ENCODE measurements around the gene HBS1L. TPM values are rescaled to one million over a fixed set of nuclear protein-coding genes. Genes with fewer than 3 reads are reported as not detected.

Gene HBS1L
- total and polyA plus RNA-seq, 10 of the 15 experiments (the other 5 are each of a cell fraction or from before 2014, with no cell fraction given), result 58.7 to 142 (median 78.8) TPM

GRCh38 chr6:134980846-134981245 lies 73.8 kb downstream of the HBS1L start:
- DNase-seq (ENCODE audit: low read depth, low spot score) (no peak), FAIRE-seq (no peak), ATAC-seq (no peak)
- intact Hi-C loops (cut with micrococcal nuclease; ENCODE audit: unreplicated experiment), result no loop called here
- Histone ChIP-seq H2AFZ (ENCODE audit: control insufficient read depth, low read depth, low read length) (no peak overlapping the region), H3K27ac (ENCODE audit: control insufficient read depth, insufficient read depth) (no peak overlapping the region), H3K4me1 (ENCODE audit: control insufficient read depth, insufficient read depth, low read length) (peaks cover 12% of the 10 kb centered on the region; the same call in 1 of the 2 replicates), H3K4me2 (ENCODE audit: control insufficient read depth, insufficient read depth) (no peak overlapping the region), H4K20me1 (ENCODE audit: control insufficient read depth, insufficient read depth) (no peaks in the 10 kb centered on the region), H3K36me3 (ENCODE audit: control insufficient read depth in 2 of 2, insufficient read depth in 2 of 2, low read length in 1 of 2) (peaks cover 2 to 17% of the 10 kb centered on the region in 2 experiments), H3K4me3 (no peak overlapping the region), H3K27me3 (replicated peaks in 1 of 2; ENCODE audit: control insufficient read depth in 2 of 2, insufficient read depth in 2 of 2, low read length in 1 of 2) (no peaks in the 10 kb centered on the region), H3K9me3 (replicated peaks; ENCODE audit: control insufficient read depth, insufficient read depth, low read length) (no peaks in the 10 kb centered on the region), H3K79me2 (ENCODE audit: control insufficient read depth, insufficient read depth, low read length) (no peaks in the 10 kb centered on the region), H3K9ac (ENCODE audit: control insufficient read depth, insufficient read depth, low read length) (no peak overlapping the region)
- 44% methylated on average over 1 of the region's 1 CpG for whole genome bisulfite sequencing (ENCODE audit: insufficient coverage, insufficient replicate concordance, low lambda C conversion rate, missing lambda C conversion rate)
- in situ Hi-C loops (cut with MboI), result loop anchor here (25.0 kb wide), 1 partner anchor 456 kb away; no protein-coding TSS in a partner anchor
- RAD21 ChIA-PET (ENCODE audit: unreplicated experiment), result interaction anchor here (1.0 to 1.2 kb wide), 2 partner anchors 12 kb away, joined by 3 to 4 read pairs; no protein-coding TSS in a partner anchor
- BruUV-seq (replicated peaks), result no TSS peak
- SMC1A ChIA-PET (ENCODE audit: uncharacterized antibody, unreplicated experiment), result interaction anchor here (1.0 kb wide), 1 partner anchor 13 kb away, joined by 3 read pairs; no protein-coding TSS in a partner anchor
- POLR2A ChIA-PET, result no interaction called here
- CTCF ChIA-PET, result interaction anchor here (1.0 to 2.0 kb wide), 2 partner anchors 13 to 249 kb away, joined by 3 to 6 read pairs; no protein-coding TSS in a partner anchor
- no peak for TF ChIP-seq SMC3 (IDR thresholded peaks at IDR 0.05; ENCODE audit: borderline replicate concordance, low read length)
- TF ChIP-seq CHD4 (IDR thresholded peaks at IDR 0.05), result no peak
- TF ChIP-seq KDM1A (IDR thresholded peaks at IDR 0.05; ENCODE audit: borderline replicate concordance), result no peak
- TF ChIP-seq RBBP5 (conservative IDR thresholded peaks at IDR 0.05), result no peak
- no peak for TF ChIP-seq ATF7 (IDR thresholded peaks at IDR 0.05; ENCODE audit: low read depth)
- no peak for TF ChIP-seq ETV6 (conservative IDR thresholded peaks at IDR 0.05 in 1 of 2, IDR thresholded peaks at IDR 0.05 in 1 of 2; ENCODE audit: borderline replicate concordance in 1 of 2, low read depth in 1 of 2)
- no peak for TF ChIP-seq TCF12 (IDR thresholded peaks at IDR 0.05; ENCODE audit: low read depth, low read length)
- TF ChIP-seq DPF2 (IDR thresholded peaks at IDR 0.05), result no peak
- TF ChIP-seq, protein P1, sequence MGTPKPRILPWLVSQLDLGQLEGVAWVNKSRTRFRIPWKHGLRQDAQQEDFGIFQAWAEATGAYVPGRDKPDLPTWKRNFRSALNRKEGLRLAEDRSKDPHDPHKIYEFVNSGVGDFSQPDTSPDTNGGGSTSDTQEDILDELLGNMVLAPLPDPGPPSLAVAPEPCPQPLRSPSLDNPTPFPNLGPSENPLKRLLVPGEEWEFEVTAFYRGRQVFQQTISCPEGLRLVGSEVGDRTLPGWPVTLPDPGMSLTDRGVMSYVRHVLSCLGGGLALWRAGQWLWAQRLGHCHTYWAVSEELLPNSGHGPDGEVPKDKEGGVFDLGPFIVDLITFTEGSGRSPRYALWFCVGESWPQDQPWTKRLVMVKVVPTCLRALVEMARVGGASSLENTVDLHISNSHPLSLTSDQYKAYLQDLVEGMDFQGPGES (IDR thresholded peaks at IDR 0.05), result no peak
- TF ChIP-seq BMI1 (IDR thresholded peaks at IDR 0.05; ENCODE audit: borderline replicate concordance), result no peak
- TF ChIP-seq BACH1 (IDR thresholded peaks at IDR 0.05; ENCODE audit: borderline replicate concordance), result no peak
- no peak for TF ChIP-seq MYC (IDR thresholded peaks at IDR 0.05; ENCODE audit: insufficient read depth, insufficient read length, insufficient replicate concordance, low read length, severe bottlenecking)
- TF ChIP-seq NBN (IDR thresholded peaks at IDR 0.05), result no peak
- no peak for TF ChIP-seq EZH2 (IDR thresholded peaks at IDR 0.05; ENCODE audit: borderline replicate concordance, control insufficient read depth, low read depth, low read length)
- no peak for TF ChIP-seq ZBTB4 (CRISPR knock-in tag; IDR thresholded peaks at IDR 0.05)
- TF ChIP-seq ZNF687 (IDR thresholded peaks at IDR 0.05), result no peak
- TF ChIP-seq TCF3 (IDR thresholded peaks at IDR 0.05; ENCODE audit: borderline replicate concordance, insufficient read depth, low read depth, low read length), result no peak
- no peak for TF ChIP-seq TCF7 (IDR thresholded peaks at IDR 0.05; ENCODE audit: borderline replicate concordance)

All from GM12878 (cell line).